CD4-positive, alpha-beta T cell treated with Interleukin-6 at 100 ng/mL for 8 hours (primary cell): ENCODE measurements around the gene CAPN7.

Experiments
- DNase-seq: peaks from one replicate; pipeline ENCODE4 v3.0.0-alpha.2; 2020; ENCODE audit warnings: mixed read lengths, low spot score

The CAPN7 gene

DNA sequence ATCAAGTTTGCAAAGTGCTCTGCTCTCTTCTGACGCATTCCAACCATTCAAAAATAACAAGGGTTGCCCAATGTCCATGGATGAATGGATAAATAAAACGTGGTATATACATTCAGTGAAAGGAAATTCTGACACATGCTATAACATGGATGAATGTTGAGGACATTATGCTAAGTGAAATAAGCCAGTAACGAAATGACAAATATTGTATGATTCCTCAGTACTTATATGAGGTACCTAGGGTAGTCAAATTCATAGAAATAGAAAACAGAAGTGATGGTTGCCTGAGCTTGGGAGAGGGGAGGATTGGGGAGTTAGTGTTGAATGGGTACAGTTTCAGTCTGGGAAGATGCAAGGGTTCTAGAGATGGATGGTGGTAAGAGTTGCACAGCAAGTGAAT lies 92.5 kb downstream of the CAPN7 start:
- no peak for DNase-seq

DNA sequence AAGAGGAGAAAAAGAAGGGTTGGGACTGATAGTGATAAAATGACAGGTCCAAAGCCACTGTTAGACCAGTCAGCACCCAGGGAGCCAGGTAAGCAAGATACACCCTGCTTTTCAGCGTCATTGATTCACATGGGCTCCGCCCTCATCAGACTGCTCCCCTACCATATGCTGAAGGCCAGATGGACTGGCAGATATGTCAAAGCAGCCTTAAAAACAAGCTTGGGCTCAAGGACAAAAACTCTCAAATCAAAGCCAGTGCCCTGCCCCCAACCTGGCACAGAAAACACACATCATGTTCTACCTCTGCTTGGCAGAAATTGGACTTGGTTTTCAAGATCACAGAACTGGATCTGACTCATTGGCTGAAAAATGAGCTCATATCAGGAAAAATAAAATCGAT lies 93.0 kb downstream of the CAPN7 start:
- DNase-seq, result no peak

DNA sequence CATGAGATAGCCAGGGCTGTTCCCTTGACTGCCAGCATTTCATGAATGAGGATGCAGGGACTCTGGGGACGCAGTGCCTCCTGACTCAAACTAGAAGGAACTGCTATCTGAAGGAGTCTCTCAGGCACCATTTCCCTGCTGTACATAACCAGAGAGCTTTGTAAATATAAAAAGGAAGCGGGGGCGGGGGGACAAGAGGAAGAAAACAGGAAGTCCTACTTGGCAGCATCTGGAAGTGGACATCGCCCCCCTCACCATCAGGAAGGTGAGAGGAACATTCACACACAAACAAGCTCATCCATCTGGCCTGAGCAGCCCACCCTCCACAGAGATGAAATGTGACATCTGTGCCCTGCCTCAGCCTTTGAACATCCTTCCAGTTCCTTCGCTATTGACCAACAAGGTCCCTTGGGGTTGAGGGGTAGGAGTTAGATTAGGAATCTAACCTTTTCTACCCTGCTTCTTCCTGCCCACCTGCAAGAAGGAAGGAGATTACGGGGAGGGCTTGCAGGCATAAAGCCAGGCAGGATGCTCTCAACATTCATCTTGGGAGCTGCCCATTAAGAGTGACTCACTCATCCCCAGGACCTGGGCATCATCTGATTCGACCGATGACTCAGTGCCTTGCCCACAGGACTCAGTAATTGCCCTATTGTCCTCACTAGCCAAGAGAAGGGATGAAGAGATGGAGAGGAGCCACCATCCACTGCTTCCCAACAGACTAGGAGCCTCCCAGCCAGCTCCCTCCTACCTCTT lies 94.5 kb downstream of the CAPN7 start:
- DNase-seq, result no peak

DNA sequence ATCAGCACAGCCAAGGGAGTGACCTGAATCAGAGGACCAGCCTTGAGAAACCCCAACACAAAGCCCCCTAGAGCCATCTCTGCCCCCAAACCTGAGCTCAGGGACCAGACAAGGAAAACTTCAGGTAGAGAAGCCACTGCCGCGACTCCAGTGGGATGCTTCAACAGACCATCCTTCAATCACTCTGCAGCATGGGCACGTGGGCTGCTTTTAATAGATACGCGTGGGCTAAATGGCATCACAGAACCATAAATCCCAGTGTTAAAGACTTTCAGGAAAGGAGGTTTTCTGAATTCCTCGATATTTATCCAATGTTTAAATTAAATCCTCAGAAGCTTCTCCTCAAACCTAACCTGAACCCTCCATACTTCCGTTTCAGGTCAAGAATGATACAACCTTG lies 95.7 kb downstream of the CAPN7 start:
- DNase-seq, result no peak
